Measurements from ENCODE around the gene LIMS2. TPM values are rescaled to one million over a fixed set of nuclear protein-coding genes. Genes with fewer than 3 reads are reported as not detected.

The LIMS2 gene
- total and polyA plus RNA-seq, 2 experiments from 2014 or later = 1.6 to 3.5 TPM

GRCh38 chr2:127598711-127599110 is 76.6 kb downstream of the LIMS2 start:
- no peak for ATAC-seq
- Histone ChIP-seq H3K27ac (ENCODE audit: low read depth) (no peak overlapping the region), H3K36me3 (ENCODE audit: insufficient read depth) (no peaks in the 10 kb centered on the region), H3F3A (replicated peaks; ENCODE audit: low read depth) (no peaks in the 10 kb centered on the region), H3K4me3 (no peak overlapping the region), H3K27me3 (ENCODE audit: insufficient read depth) (no peaks in the 10 kb centered on the region), H3K9me2 (ENCODE audit: insufficient read depth) (no peaks in the 10 kb centered on the region), H3K79me2 (replicated peaks; ENCODE audit: insufficient read depth) (no peaks in the 10 kb centered on the region), H3K4me1 (ENCODE audit: insufficient read depth) (no peaks in the 10 kb centered on the region), H3K4me2 (no peak overlapping the region), H2AFZ (no peak overlapping the region), H4K20me1 (replicated peaks; ENCODE audit: insufficient read depth) (no peaks in the 10 kb centered on the region)
- H3K9me3 Mint-ChIP-seq = no peaks in the 10 kb centered on the region
- H3K4me3 Mint-ChIP-seq = no peak overlapping the region
- DNase-seq (ENCODE audit: low spot score) = no peak
- TF ChIP-seq, protein P1, sequence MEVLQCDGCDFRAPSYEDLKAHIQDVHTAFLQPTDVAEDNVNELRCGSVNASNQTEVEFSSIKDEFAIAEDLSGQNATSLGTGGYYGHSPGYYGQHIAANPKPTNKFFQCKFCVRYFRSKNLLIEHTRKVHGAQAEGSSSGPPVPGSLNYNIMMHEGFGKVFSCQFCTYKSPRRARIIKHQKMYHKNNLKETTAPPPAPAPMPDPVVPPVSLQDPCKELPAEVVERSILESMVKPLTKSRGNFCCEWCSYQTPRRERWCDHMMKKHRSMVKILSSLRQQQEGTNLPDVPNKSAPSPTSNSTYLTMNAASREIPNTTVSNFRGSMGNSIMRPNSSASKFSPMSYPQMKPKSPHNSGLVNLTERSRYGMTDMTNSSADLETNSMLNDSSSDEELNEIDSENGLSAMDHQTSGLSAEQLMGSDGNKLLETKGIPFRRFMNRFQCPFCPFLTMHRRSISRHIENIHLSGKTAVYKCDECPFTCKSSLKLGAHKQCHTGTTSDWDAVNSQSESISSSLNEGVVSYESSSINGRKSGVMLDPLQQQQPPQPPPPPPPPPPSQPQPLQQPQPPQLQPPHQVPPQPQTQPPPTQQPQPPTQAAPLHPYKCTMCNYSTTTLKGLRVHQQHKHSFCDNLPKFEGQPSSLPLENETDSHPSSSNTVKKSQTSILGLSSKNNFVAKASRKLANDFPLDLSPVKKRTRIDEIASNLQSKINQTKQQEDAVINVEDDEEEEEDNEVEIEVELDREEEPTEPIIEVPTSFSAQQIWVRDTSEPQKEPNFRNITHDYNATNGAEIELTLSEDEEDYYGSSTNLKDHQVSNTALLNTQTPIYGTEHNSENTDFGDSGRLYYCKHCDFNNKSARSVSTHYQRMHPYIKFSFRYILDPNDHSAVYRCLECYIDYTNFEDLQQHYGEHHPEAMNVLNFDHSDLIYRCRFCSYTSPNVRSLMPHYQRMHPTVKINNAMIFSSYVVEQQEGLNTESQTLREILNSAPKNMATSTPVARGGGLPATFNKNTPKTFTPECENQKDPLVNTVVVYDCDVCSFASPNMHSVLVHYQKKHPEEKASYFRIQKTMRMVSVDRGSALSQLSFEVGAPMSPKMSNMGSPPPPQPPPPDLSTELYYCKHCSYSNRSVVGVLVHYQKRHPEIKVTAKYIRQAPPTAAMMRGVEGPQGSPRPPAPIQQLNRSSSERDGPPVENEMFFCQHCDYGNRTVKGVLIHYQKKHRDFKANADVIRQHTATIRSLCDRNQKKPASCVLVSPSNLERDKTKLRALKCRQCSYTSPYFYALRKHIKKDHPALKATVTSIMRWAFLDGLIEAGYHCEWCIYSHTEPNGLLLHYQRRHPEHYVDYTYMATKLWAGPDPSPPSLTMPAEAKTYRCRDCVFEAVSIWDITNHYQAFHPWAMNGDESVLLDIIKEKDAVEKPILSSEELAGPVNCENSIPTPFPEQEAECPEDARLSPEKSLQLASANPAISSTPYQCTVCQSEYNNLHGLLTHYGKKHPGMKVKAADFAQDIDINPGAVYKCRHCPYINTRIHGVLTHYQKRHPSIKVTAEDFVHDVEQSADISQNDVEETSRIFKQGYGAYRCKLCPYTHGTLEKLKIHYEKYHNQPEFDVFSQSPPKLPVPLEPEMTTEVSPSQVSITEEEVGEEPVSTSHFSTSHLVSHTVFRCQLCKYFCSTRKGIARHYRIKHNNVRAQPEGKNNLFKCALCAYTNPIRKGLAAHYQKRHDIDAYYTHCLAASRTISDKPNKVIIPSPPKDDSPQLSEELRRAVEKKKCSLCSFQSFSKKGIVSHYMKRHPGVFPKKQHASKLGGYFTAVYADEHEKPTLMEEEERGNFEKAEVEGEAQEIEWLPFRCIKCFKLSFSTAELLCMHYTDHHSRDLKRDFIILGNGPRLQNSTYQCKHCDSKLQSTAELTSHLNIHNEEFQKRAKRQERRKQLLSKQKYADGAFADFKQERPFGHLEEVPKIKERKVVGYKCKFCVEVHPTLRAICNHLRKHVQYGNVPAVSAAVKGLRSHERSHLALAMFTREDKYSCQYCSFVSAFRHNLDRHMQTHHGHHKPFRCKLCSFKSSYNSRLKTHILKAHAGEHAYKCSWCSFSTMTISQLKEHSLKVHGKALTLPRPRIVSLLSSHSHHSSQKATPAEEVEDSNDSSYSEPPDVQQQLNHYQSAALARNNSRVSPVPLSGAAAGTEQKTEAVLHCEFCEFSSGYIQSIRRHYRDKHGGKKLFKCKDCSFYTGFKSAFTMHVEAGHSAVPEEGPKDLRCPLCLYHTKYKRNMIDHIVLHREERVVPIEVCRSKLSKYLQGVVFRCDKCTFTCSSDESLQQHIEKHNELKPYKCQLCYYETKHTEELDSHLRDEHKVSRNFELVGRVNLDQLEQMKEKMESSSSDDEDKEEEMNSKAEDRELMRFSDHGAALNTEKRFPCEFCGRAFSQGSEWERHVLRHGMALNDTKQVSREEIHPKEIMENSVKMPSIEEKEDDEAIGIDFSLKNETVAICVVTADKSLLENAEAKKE (CRISPR knock-in tag; IDR thresholded peaks at IDR 0.05) = no peak
- H3K27ac Mint-ChIP-seq = no peak overlapping the region
- peaks cover 2% of the 10 kb centered on the region for H3K27me3 Mint-ChIP-seq (ENCODE audit: insufficient read depth, low read depth, poor library complexity)
- no peaks in the 10 kb centered on the region for H3K4me1 Mint-ChIP-seq
- no peaks in the 10 kb centered on the region for H3K36me3 Mint-ChIP-seq (ENCODE audit: low read depth)

DNA sequence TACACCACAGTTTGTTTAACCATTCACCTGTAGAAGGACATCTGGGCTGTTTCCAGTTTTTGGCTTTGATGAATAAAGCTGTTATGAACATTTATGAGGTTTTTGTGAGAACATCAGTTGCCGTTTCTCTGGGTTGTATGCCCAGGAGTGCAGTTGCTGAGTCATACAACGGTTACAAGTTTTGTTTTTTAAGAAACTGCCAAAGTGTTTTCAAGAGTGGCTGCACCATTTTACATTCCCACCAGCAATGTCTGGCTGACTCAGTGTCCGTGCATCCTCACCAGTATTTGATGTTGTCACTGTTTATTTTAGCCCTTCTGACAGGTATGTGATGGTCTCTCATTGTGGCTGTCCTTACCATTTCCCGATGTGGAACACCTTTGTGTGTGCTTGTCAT is 77.3 kb downstream of the LIMS2 start:
- Mint-ChIP-seq H3K27ac (no peak overlapping the region), H3K9me3 (no peaks in the 10 kb centered on the region), H3K4me3 (no peak overlapping the region), H3K36me3 (ENCODE audit: low read depth) (no peaks in the 10 kb centered on the region), H3K27me3 (ENCODE audit: insufficient read depth, low read depth, poor library complexity) (peaks cover 2% of the 10 kb centered on the region), H3K4me1 (no peaks in the 10 kb centered on the region)
- Histone ChIP-seq H3K79me2 (replicated peaks; ENCODE audit: insufficient read depth) (no peaks in the 10 kb centered on the region), H3K4me1 (ENCODE audit: insufficient read depth) (no peaks in the 10 kb centered on the region), H3K9me2 (ENCODE audit: insufficient read depth) (no peaks in the 10 kb centered on the region), H2AFZ (peak overlapping the region; percentile 28; the same call in 1 of the 2 replicates), H3K36me3 (ENCODE audit: insufficient read depth) (no peaks in the 10 kb centered on the region), H3K27ac (ENCODE audit: low read depth) (no peak overlapping the region), H3K27me3 (ENCODE audit: insufficient read depth) (no peaks in the 10 kb centered on the region), H3K4me3 (no peak overlapping the region), H3K4me2 (no peak overlapping the region), H3F3A (replicated peaks; ENCODE audit: low read depth) (no peaks in the 10 kb centered on the region), H4K20me1 (replicated peaks; ENCODE audit: insufficient read depth) (no peaks in the 10 kb centered on the region)
- DNase-seq (ENCODE audit: low spot score) (no peak), ATAC-seq (no peak)
- TF ChIP-seq, protein P1 (CRISPR knock-in tag; IDR thresholded peaks at IDR 0.05) = no peak
- TF ChIP-seq EZH2 (IDR thresholded peaks at IDR 0.05; ENCODE audit: low read depth, unreplicated experiment) (no peak), ZNF331 (CRISPR knock-in tag; IDR thresholded peaks at IDR 0.05; ENCODE audit: low read depth) (no peak), CREB1 (CRISPR knock-in tag; IDR thresholded peaks at IDR 0.05; ENCODE audit: low read depth) (no peak)
- TF ChIP-seq, protein P2, sequence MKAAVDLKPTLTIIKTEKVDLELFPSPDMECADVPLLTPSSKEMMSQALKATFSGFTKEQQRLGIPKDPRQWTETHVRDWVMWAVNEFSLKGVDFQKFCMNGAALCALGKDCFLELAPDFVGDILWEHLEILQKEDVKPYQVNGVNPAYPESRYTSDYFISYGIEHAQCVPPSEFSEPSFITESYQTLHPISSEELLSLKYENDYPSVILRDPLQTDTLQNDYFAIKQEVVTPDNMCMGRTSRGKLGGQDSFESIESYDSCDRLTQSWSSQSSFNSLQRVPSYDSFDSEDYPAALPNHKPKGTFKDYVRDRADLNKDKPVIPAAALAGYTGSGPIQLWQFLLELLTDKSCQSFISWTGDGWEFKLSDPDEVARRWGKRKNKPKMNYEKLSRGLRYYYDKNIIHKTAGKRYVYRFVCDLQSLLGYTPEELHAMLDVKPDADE (IDR thresholded peaks at IDR 0.05) = no peak
